ENCODE measurements around the gene ANK3.

DNA sequence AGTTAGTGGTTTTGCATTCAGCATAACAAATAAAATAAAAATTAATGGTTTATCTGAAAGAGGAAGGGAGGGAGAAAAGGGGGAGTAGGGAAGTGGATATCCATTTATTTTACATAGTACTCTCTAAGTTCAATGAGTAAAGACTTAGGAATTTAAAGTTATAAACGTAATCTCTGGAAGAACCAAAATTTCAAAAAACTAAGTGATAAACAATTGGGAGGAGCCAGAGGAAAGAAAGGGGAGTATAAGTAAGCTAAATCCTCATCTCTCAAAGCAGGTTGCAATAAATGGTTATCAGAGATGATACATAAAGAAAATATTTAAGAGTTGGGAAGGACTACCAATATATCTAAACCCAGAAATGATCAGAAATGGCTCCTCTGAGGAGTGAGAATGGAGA is 46.4 kb downstream of the ANK3 start:
- TF ChIP-seq, protein P1, sequence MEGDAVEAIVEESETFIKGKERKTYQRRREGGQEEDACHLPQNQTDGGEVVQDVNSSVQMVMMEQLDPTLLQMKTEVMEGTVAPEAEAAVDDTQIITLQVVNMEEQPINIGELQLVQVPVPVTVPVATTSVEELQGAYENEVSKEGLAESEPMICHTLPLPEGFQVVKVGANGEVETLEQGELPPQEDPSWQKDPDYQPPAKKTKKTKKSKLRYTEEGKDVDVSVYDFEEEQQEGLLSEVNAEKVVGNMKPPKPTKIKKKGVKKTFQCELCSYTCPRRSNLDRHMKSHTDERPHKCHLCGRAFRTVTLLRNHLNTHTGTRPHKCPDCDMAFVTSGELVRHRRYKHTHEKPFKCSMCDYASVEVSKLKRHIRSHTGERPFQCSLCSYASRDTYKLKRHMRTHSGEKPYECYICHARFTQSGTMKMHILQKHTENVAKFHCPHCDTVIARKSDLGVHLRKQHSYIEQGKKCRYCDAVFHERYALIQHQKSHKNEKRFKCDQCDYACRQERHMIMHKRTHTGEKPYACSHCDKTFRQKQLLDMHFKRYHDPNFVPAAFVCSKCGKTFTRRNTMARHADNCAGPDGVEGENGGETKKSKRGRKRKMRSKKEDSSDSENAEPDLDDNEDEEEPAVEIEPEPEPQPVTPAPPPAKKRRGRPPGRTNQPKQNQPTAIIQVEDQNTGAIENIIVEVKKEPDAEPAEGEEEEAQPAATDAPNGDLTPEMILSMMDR (IDR thresholded peaks at IDR 0.05), result no peak
- TF ChIP-seq POLR2A (IDR thresholded peaks at IDR 0.05) (no peak), POLR2AphosphoS5 (IDR thresholded peaks at IDR 0.05; ENCODE audit: insufficient read depth in 1 of 2, low read depth in 1 of 2) (no peak)

Measured in vagina (tissue), 2 donors.